GM12878 (cell line): ENCODE measurements around the gene PPP1R9B.
A peak's percentile ranks its signal among the peaks of the same experiment; 100 is the strongest.

ENCODE experiments used
- BRCA1 ChIP-seq: IDR thresholded peaks from 2 replicates; pipeline ENCODE4 v1.6.1; 2011; ENCODE audit warnings: low read depth, low read length, improper control_type of control experiment
- CBX5 ChIP-seq: sonication (generic); IDR thresholded peaks from 2 replicates; pipeline ENCODE4 v1.6.1; 2016; ENCODE audit warnings: low read depth, moderate library complexity, mild to moderate bottlenecking, inconsistent platforms
- CTCF ChIP-seq, 3 experiments: IDR thresholded peaks in 2 of 3; conservative IDR thresholded peaks in 1 of 3; 2 replicates each; pipeline ENCODE4 v1.5.1; 2011; ENCODE audit warnings: low read depth in 3 of 3, low read length in 3 of 3, mild to moderate bottlenecking in 3 of 3, control low read depth in 2 of 3, moderate library complexity in 2 of 3, inconsistent platforms in 1 of 3, mixed read lengths in 1 of 3; ENCODE audit not compliant: control insufficient read depth in 2 of 3, insufficient read depth in 1 of 3; ENCODE audit errors: extremely low read depth in 1 of 3
- ELK1 ChIP-seq: IDR thresholded peaks from 2 replicates; pipeline ENCODE4 v1.6.1; 2012; ENCODE audit warnings: low read depth, low read length, improper control_type of control experiment
- FOS ChIP-seq: IDR thresholded peaks from 3 replicates; pipeline ENCODE4 v1.6.1; 2011; ENCODE audit warnings: borderline replicate concordance; ENCODE audit not compliant: insufficient read length; ENCODE audit errors: extremely low read depth
- MYC ChIP-seq: IDR thresholded peaks from 2 replicates; pipeline ENCODE4 v1.6.1; 2011; ENCODE audit warnings: mild to moderate bottlenecking, low read length, moderate library complexity, inconsistent platforms; ENCODE audit not compliant: insufficient read depth, insufficient replicate concordance, insufficient read length, severe bottlenecking
- POLR2AphosphoS5 ChIP-seq: IDR thresholded peaks from 2 replicates; pipeline ENCODE4 v1.6.1; 2011; ENCODE audit warnings: mild to moderate bottlenecking, low read length, inconsistent platforms
- PRDM15 ChIP-seq: fragments of 450-650 bp; formaldehyde crosslinking; IDR thresholded peaks from 2 replicates; pipeline ENCODE4 v1.4.0; 2020; ENCODE audit warnings: mild to moderate bottlenecking, moderate library complexity
- RFX5 ChIP-seq: IDR thresholded peaks from 2 replicates; pipeline ENCODE4 v1.6.1; 2011; ENCODE audit warnings: low read depth, low read length, improper control_type of control experiment
- TCF7 ChIP-seq: IDR thresholded peaks from 2 replicates; pipeline ENCODE4 v1.6.1; 2014; ENCODE audit warnings: antibody characterized with exemption, borderline replicate concordance

- TF ChIP-seq RFX5 (no peak), CTCF (IDR thresholded peaks at IDR 0.05 in 2 of 3, conservative IDR thresholded peaks at IDR 0.05 in 1 of 3; ENCODE audit: control insufficient read depth in 2 of 3, extremely low read depth in 1 of 3, insufficient read depth in 1 of 3, low read depth in 3 of 3, low read length in 3 of 3) (peak; percentile 49 to 84 (median 66)), CBX5 (no peak), TCF7 (no peak), FOS (peak; percentile 11), MYC (peak; percentile 37), ELK1 (peak; percentile 62; the same call in 1 of the 2 replicates), POLR2AphosphoS5 (peak; percentile 53; the same call in 1 of the 2 replicates), BRCA1 (no peak), PRDM15 (CRISPR knock-in tag) (no peak)
Measured at GRCh38 chr17:50151041-50151936, 812 bp upstream of the PPP1R9B start.
